A549 (cell line): ENCODE data around the gene COMT.

Experiments
- CBX8 ChIP-seq: fragments of 200-600 bp; sonication (generic); IDR thresholded peaks from 2 replicates; pipeline ENCODE4 v1.6.1; 2016
- CHD2 ChIP-seq: fragments of 150-350 bp; IDR thresholded peaks from 2 replicates; pipeline ENCODE4 v1.6.1; 2014; ENCODE audit warnings: low read length; ENCODE audit not compliant: partially characterized antibody
- CTCF ChIP-seq: fragments of >200 bp; sonication (Bioruptor Twin); formaldehyde crosslinking; IDR thresholded peaks from 3 replicates; pipeline ENCODE4 v1.5.1; 2016
- ELK1 ChIP-seq: fragments of 150-350 bp; IDR thresholded peaks from 2 replicates; pipeline ENCODE4 v1.6.1; 2014; ENCODE audit warnings: low read depth, mild to moderate bottlenecking, low read length
- HMGXB4 ChIP-seq: fragments of 250-450 bp; sonication (Bioruptor Pico); IDR thresholded peaks from 2 replicates; pipeline ENCODE4 v1.5.0; 2021; ENCODE audit warnings: mild to moderate bottlenecking, moderate library complexity, borderline replicate concordance
- RAD21 ChIP-seq, 2 experiments: fragments of >200 bp in 1 of 2; sonication (Bioruptor Twin) in 1 of 2; formaldehyde crosslinking in 1 of 2; IDR thresholded peaks in 1 of 2; conservative IDR thresholded peaks in 1 of 2; 2 replicates in 1 of 2; 3 replicates in 1 of 2; pipeline ENCODE4 v1.6.1; 2012 to 2018; ENCODE audit warnings: inconsistent platforms in 1 of 2
- RFX5 ChIP-seq: fragments of 450-650 bp; IDR thresholded peaks from 2 replicates; pipeline ENCODE4 v1.7.1; 2014; ENCODE audit warnings: antibody characterized with exemption, mild to moderate bottlenecking, moderate library complexity

GRCh38 chr22:19984851-19985811 lies 43.6 kb downstream of the COMT start:
- TF ChIP-seq CBX8 = no peak
- no peak for TF ChIP-seq HMGXB4
- no peak for TF ChIP-seq CTCF
- no peak for TF ChIP-seq ELK1
- TF ChIP-seq RFX5 = no peak
- TF ChIP-seq CHD2 = no peak
- TF ChIP-seq RAD21 (conservative IDR thresholded peaks at IDR 0.05 in 1 of 2, IDR thresholded peaks at IDR 0.05 in 1 of 2) = no peak
